ENCODE measurements around the gene GCNT2.
A peak's percentile ranks its signal among the peaks of the same experiment; 100 is the strongest.

- TF ChIP-seq CTCF (IDR thresholded peaks at IDR 0.05) = peak; percentile 71 to 78 (median 74)
- no peak for TF ChIP-seq POLR2A (IDR thresholded peaks at IDR 0.05; ENCODE audit: low read depth)
Measured at GRCh38 chr6:10510592-10511367, 10.4 kb upstream of the GCNT2 start.
